ENCODE data around the gene MUC6. TPM values are rescaled to one million over a fixed set of nuclear protein-coding genes. Genes with fewer than 3 reads are reported as not detected.

The MUC6 gene
- total and polyA plus RNA-seq, 2 of the 8 experiments (the other 6 are each of a cell fraction or from before 2014, with no cell fraction given), result not detected

DNA sequence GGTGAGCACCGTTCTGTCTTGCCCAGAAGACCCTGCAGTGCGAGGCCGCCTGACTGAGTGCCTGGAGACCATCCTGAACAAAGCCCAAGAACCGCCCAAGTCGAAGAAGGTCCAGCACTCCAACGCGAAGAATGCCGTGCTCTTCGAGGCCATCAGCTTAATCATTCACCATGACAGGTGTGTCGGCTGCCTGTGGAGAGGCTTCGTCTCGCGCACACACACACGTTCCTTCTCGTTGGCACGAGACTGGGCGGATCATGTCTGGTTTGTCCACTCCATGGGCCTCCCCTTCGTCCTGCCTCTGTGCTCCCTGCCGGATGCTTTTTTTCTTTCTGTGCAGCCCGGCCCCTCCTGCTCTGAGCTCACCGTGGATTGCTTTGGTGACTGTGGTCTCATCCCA, 51.1 kb downstream of the MUC6 start:
- Histone ChIP-seq H2AFZ (ENCODE audit: low read length) (no peak overlapping the region), H2BK20ac (ENCODE audit: low read length) (no peak overlapping the region), H3K56ac (replicated peaks; ENCODE audit: insufficient read length, low read depth, low read length) (no peak overlapping the region), H2AK5ac (ENCODE audit: low read depth, low read length) (no peak overlapping the region), H3K18ac (ENCODE audit: extremely low read depth, low read length) (no peak overlapping the region), H4K20me1 (replicated peaks in 1 of 2; ENCODE audit: control insufficient read depth in 1 of 2, insufficient read depth in 2 of 2, low read length in 2 of 2) (peaks cover 0 to 8% of the 10 kb centered on the region in 2 experiments), H3K27me3 (replicated peaks in 1 of 4; ENCODE audit: control insufficient read depth in 3 of 4, extremely low read depth in 1 of 4, insufficient read depth in 3 of 4, low read length in 3 of 4) (no peaks in the 10 kb centered on the region), H3K36me3 (ENCODE audit: control insufficient read depth in 2 of 4, insufficient read depth in 4 of 4, low read length in 3 of 4) (peaks cover 15 to 55% (median 45%) of the 10 kb centered on the region in 4 experiments), H2BK15ac (ENCODE audit: low read length) (no peak overlapping the region), H3K4me1 (replicated peaks in 1 of 4; ENCODE audit: control insufficient read depth in 3 of 4, insufficient read depth in 4 of 4, low read length in 3 of 4) (no peaks in the 10 kb centered on the region; a peak in 1 of 7 replicates), H2BK12ac (ENCODE audit: low read depth, low read length) (no peak overlapping the region), H3K14ac (ENCODE audit: insufficient read length) (no peak overlapping the region), H3K4ac (replicated peaks; ENCODE audit: insufficient read length, low read depth, low read length) (no peak overlapping the region), H3K4me3 (ENCODE audit: extremely low read depth in 1 of 4, insufficient read depth in 2 of 4, low read depth in 3 of 4, low read length in 4 of 4) (no peak overlapping the region), H4K8ac (ENCODE audit: extremely low read depth, insufficient read depth, low read length) (no peak overlapping the region), H3K23me2 (ENCODE audit: low read depth, low read length) (no peaks in the 10 kb centered on the region), H3K79me2 (ENCODE audit: control insufficient read depth in 1 of 2, insufficient read depth in 2 of 2, low read length in 2 of 2) (no peaks in the 10 kb centered on the region; a peak in 2 of 4 replicates), H4K5ac (ENCODE audit: insufficient read length, low read depth, low read length) (no peak overlapping the region), H2BK5ac (ENCODE audit: low read depth, low read length) (no peak overlapping the region; the same call in 1 of the 2 replicates), H3K79me1 (ENCODE audit: low read depth, low read length) (no peaks in the 10 kb centered on the region), H2BK120ac (replicated peaks; ENCODE audit: low read depth, low read length) (no peak overlapping the region), H3K23ac (ENCODE audit: insufficient read length) (no peak overlapping the region), H3K4me2 (ENCODE audit: insufficient read depth in 1 of 2, low read depth in 2 of 2, low read length in 2 of 2) (no peak overlapping the region), H3K9me3 (ENCODE audit: insufficient read depth in 2 of 2, low read depth in 1 of 2, low read length in 1 of 2) (no peaks in the 10 kb centered on the region), H3K9ac (replicated peaks in 1 of 4; ENCODE audit: extremely low read depth in 1 of 4, low read depth in 3 of 4, low read length in 3 of 4) (no peak overlapping the region), H3K27ac (ENCODE audit: low read depth, low read length) (no peak overlapping the region), H4K91ac (replicated peaks; ENCODE audit: insufficient read length, low read length) (no peak overlapping the region)
- DNase-seq (ENCODE audit: low read depth in 1 of 2, low spot score in 2 of 2), result no peak
- ChIA-PET CTCF (ENCODE audit: partially characterized antibody) (no interaction called here), POLR2A (ENCODE audit: partially characterized antibody) (no interaction called here)
- WGBS, 2 experiments (ENCODE audit: extremely low coverage in 1 of 2, insufficient coverage in 1 of 2, insufficient read length in 1 of 2, insufficient replicate concordance in 2 of 2, low coverage in 1 of 2, low lambda C conversion rate in 2 of 2, missing lambda C conversion rate in 1 of 2), result 96% methylated on average over 16 of the region's 21 CpGs; no CpG with 5 or more reads in 1 of the 2 experiments
- FAIRE-seq, result no peak
- TF ChIP-seq NRF1 (IDR thresholded peaks at IDR 0.05; ENCODE audit: low read depth, low read length) (no peak), BRCA1 (IDR thresholded peaks at IDR 0.05; ENCODE audit: low read depth, low read length) (no peak), NANOG (IDR thresholded peaks at IDR 0.05; ENCODE audit: insufficient read depth, low read depth, low read length, poor library complexity, severe bottlenecking) (no peak), SRF (IDR thresholded peaks at IDR 0.05; ENCODE audit: low read depth, low read length) (no peak), PHF8 (conservative IDR thresholded peaks at IDR 0.05; ENCODE audit: low read depth, low read length) (no peak), RXRA (IDR thresholded peaks at IDR 0.05; ENCODE audit: insufficient read depth, low read depth, low read length) (no peak), ASH2L (IDR thresholded peaks at IDR 0.05; ENCODE audit: low read length) (no peak), MAFK (IDR thresholded peaks at IDR 0.05; ENCODE audit: low read depth, low read length) (no peak), HDAC6 (IDR thresholded peaks at IDR 0.05; ENCODE audit: low read depth, low read length) (no peak), SAP30 (IDR thresholded peaks at IDR 0.05; ENCODE audit: insufficient read depth, insufficient replicate concordance, low read length) (no peak), BCL11A (IDR thresholded peaks at IDR 0.05; ENCODE audit: low read depth in 2 of 2, low read length in 2 of 2) (no peak), SUZ12 (IDR thresholded peaks at IDR 0.05; ENCODE audit: low read length) (no peak), EP300 (IDR thresholded peaks at IDR 0.05; ENCODE audit: borderline replicate concordance in 1 of 2, low read depth in 2 of 2, low read length in 2 of 2) (no peak)

All from H1 (cell line).